Spleen (tissue), 7 donors: Measurements from ENCODE around the gene TNPO1.

Experiments
- POLR2A ChIP-seq, 3 donors: fragments of 450-650 bp; IDR thresholded peaks; one replicate each; pipeline ENCODE4 v1.5.1; 2017; ENCODE audit warnings: antibody characterized with exemption in 3 of 3, mild to moderate bottlenecking in 1 of 3
- POLR2AphosphoS5 ChIP-seq, 3 donors: sonication (generic); formaldehyde crosslinking; IDR thresholded peaks; one replicate each; pipeline ENCODE4 v1.5.1; 2017; ENCODE audit warnings: antibody characterized with exemption in 3 of 3
- TF ChIP-seq, protein P1 (sequence below), 11 experiments: fragments of 200-600 bp in 7 of 11; fragments of 450-650 bp in 4 of 11; sonication (generic) in 4 of 11; IDR thresholded peaks in 8 of 11; conservative IDR thresholded peaks in 3 of 11; 1 replicate in 7 of 11; 2 replicates in 4 of 11; pipeline versions ENCODE4 v1.4.0 to v1.8.0; 2016 to 2021; ENCODE audit warnings: antibody characterized with exemption in 11 of 11, inconsistent platforms in 4 of 11, mild to moderate bottlenecking in 1 of 11
- donor health status: DM: no; HTN: no; CAD: no; lungs with moderate emphysema.
- donor health status: DM: no; HTN: no; CAD: no.
- donor health status: DM: no; HTN: no; CAD: no.

DNA sequence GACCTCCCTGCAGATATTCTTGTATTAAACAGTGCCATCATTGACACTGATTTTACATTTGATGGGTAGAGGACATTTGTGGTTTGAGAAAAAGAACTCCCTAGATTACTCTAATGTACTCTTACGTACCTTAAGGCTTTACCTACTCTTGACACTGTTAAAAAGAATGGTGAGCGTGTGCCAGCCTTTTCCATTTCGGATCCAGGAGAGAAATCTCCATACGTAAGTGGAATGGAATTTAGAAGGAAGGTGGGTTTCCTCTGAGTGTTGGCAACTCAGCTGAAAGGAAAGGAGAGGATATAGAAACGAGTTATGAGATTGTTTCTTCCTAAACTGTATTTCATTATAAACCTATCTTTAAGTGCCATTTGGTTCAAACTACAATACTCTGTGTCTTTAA lies 40.9 kb downstream of the TNPO1 start:
- no peak for TF ChIP-seq POLR2A (IDR thresholded peaks at IDR 0.05)
- TF ChIP-seq, protein P1, sequence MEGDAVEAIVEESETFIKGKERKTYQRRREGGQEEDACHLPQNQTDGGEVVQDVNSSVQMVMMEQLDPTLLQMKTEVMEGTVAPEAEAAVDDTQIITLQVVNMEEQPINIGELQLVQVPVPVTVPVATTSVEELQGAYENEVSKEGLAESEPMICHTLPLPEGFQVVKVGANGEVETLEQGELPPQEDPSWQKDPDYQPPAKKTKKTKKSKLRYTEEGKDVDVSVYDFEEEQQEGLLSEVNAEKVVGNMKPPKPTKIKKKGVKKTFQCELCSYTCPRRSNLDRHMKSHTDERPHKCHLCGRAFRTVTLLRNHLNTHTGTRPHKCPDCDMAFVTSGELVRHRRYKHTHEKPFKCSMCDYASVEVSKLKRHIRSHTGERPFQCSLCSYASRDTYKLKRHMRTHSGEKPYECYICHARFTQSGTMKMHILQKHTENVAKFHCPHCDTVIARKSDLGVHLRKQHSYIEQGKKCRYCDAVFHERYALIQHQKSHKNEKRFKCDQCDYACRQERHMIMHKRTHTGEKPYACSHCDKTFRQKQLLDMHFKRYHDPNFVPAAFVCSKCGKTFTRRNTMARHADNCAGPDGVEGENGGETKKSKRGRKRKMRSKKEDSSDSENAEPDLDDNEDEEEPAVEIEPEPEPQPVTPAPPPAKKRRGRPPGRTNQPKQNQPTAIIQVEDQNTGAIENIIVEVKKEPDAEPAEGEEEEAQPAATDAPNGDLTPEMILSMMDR (IDR thresholded peaks at IDR 0.05 in 8 of 11, conservative IDR thresholded peaks at IDR 0.05 in 3 of 11) = no peak
- no peak for TF ChIP-seq POLR2AphosphoS5 (IDR thresholded peaks at IDR 0.05)
